Breast epithelium (tissue), 3 donors: ENCODE measurements around the gene GRK5.

Source experiments
- POLR2A ChIP-seq: fragments of 450-650 bp; IDR thresholded peaks from one replicate; pipeline ENCODE4 v1.6.1; 2016; ENCODE audit warnings: antibody characterized with exemption, mild to moderate bottlenecking, moderate library complexity
- TF ChIP-seq, protein P1 (sequence below), 3 donors: fragments of 450-650 bp; IDR thresholded peaks; one replicate each; pipeline ENCODE4 v1.5.1; 2016 to 2017; ENCODE audit warnings: antibody characterized with exemption in 3 of 3, mild to moderate bottlenecking in 3 of 3, moderate library complexity in 3 of 3

DNA sequence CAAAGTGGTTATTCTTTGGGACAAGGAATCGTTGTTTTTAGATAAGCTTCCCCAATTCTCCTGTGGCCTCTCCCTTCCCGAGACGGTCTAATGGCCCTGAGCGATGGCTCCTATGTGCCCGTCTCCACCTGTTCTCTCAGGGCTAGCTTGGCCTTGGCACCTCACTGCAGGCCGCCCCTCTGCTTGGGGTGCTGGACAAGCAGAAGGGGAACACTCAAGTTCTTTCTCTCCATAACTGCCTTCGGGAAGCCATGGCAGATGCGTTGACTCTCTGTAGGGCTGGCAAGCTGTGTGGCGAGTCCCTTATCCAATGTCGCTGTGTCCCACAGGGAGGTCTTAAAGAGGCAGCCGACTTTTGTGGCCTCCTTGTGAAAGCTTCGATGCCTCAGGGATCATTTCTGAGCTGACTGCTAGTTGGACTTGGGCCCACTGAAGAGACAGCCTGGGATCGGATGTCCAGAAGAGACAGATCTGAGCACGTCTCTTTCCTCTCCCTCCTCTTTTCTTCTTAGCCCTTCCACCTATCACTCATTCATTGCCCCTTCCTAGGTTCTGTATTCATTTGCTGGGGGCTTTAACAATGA lies 70.8 kb downstream of the GRK5 start:
- TF ChIP-seq, protein P1, sequence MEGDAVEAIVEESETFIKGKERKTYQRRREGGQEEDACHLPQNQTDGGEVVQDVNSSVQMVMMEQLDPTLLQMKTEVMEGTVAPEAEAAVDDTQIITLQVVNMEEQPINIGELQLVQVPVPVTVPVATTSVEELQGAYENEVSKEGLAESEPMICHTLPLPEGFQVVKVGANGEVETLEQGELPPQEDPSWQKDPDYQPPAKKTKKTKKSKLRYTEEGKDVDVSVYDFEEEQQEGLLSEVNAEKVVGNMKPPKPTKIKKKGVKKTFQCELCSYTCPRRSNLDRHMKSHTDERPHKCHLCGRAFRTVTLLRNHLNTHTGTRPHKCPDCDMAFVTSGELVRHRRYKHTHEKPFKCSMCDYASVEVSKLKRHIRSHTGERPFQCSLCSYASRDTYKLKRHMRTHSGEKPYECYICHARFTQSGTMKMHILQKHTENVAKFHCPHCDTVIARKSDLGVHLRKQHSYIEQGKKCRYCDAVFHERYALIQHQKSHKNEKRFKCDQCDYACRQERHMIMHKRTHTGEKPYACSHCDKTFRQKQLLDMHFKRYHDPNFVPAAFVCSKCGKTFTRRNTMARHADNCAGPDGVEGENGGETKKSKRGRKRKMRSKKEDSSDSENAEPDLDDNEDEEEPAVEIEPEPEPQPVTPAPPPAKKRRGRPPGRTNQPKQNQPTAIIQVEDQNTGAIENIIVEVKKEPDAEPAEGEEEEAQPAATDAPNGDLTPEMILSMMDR (IDR thresholded peaks at IDR 0.05): no peak
- no peak for TF ChIP-seq POLR2A
